ENCODE measurements around the gene MKRN2.

Gene MKRN2, protein sequence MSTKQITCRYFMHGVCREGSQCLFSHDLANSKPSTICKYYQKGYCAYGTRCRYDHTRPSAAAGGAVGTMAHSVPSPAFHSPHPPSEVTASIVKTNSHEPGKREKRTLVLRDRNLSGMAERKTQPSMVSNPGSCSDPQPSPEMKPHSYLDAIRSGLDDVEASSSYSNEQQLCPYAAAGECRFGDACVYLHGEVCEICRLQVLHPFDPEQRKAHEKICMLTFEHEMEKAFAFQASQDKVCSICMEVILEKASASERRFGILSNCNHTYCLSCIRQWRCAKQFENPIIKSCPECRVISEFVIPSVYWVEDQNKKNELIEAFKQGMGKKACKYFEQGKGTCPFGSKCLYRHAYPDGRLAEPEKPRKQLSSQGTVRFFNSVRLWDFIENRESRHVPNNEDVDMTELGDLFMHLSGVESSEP

GRCh38 chr3:12556690-12557472 lies at the start of gene MKRN2:
Gene MKRN2, plus strand, starts transcription at chr3:12557087. Its CDS starts 64 bp downstream, at chr3:12557151.
- H3K9me3 ChIP-seq (ENCODE audit: control insufficient read depth, insufficient read depth, low read length): no peaks in the 10 kb centered on the region
- H3K36me3 ChIP-seq (ENCODE audit: insufficient read depth, low read length): no peaks in the 10 kb centered on the region
- H3K9ac ChIP-seq (ENCODE audit: low read depth, low read length): peak within 1 kb of the TSS; percentile 82
- H3K4me1 ChIP-seq (ENCODE audit: insufficient read depth, low read length): peaks cover 23% of the 10 kb centered on the region

DNA sequence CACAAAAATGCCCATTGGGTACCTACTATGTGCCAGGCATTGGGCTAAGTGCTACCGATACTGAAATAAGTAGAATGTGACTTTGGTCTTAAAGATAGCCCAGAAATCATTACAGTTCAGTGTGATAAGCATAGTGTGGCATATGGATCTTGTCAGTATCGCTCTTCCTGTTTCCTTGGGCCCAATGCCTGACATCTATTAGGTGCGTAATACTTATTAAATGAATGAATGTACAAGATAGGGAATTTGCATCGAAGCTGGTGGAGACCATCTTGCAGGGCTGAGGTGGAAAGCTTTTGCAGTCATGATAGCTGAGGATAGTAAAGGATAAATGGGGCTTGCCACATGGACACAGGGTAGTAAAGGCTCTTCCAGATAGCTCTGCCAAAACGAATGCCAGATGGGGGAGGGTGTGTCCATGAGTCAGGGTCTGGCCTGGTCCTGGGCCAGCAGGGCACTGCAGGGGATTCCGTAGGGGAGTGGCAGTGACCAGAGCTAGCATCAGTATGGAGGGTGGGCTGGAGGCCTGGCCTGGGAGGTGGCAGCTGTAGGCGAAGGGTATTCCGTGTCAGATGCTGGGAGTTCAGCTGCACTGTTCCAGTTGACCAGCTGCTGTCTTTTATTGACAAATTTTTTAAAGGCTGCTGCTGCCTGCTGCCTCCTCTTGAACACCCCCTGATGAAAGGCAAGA lies 49.2 kb upstream of the MKRN2 start:
- peaks cover 4% of the 10 kb centered on the region; the same call in 1 of the 2 replicates for H3K4me1 ChIP-seq (ENCODE audit: insufficient read depth, low read length)
- no peak overlapping the region for H3K9ac ChIP-seq (ENCODE audit: low read depth, low read length)
- peaks cover 20% of the 10 kb centered on the region for H3K36me3 ChIP-seq (ENCODE audit: insufficient read depth, low read length)
- no peaks in the 10 kb centered on the region for H3K9me3 ChIP-seq (ENCODE audit: control insufficient read depth, insufficient read depth, low read length)

DNA sequence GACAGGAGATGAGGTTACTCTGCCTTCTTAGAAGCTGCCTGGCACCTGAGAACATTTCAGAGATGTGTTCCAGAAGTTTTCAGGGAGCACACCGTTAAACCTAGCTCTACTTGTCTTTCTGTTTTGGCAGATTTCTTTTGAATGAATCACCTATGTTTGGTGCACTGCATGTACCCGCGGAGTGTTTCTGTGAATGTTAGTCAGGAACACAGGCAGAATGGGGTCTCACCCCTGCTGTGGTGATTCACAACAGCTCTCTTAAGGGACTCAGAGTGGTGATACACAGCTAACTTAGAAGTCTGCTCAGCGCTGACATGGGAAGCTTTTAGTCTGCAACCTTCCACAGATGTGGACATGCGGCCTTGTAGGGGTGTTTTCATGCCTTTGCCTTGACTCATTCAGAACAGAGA lies 48.6 kb upstream of the MKRN2 start:
- peaks cover 16% of the 10 kb centered on the region for H3K36me3 ChIP-seq (ENCODE audit: insufficient read depth, low read length)
- H3K4me1 ChIP-seq (ENCODE audit: insufficient read depth, low read length): peaks cover 4% of the 10 kb centered on the region; the same call in 1 of the 2 replicates
- no peak overlapping the region for H3K9ac ChIP-seq (ENCODE audit: low read depth, low read length)
- no peaks in the 10 kb centered on the region for H3K9me3 ChIP-seq (ENCODE audit: control insufficient read depth, insufficient read depth, low read length)

GRCh38 chr3:12509466-12509865 lies 47.4 kb upstream of the MKRN2 start:
- Histone ChIP-seq H3K4me1 (ENCODE audit: insufficient read depth, low read length) (peaks cover 4% of the 10 kb centered on the region; the same call in 1 of the 2 replicates), H3K36me3 (ENCODE audit: insufficient read depth, low read length) (peaks cover 5% of the 10 kb centered on the region; the same call in 1 of the 2 replicates), H3K9ac (ENCODE audit: low read depth, low read length) (no peak overlapping the region), H3K9me3 (ENCODE audit: control insufficient read depth, insufficient read depth, low read length) (no peaks in the 10 kb centered on the region)

DNA sequence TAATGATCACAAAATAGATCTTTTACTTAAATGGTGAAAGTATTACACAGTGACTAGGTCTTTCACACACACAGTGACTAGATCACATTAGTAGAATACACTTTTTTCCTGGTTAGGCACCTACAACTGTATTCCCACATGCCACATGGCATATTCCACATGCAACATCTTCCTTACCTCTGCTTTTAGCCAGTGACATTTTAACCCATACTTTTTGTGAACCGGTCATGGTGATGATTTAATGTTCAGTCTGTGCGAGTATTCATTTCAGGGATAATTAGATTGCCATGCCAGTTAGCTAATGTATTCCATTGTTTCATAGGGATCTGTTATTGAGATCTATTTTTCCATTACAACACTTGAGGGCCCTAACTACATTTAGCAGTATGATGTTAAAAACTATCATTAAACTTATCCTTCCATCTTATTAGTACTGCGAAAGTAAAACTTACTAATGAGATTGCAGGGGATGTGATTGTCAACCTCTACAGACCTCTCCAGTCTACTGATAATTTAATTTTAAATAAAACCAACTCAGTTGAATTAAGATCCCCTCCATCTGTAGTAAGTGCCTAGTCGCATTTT lies 44.3 kb upstream of the MKRN2 start:
- no peaks in the 10 kb centered on the region; the same call in 1 of the 2 replicates for H3K36me3 ChIP-seq (ENCODE audit: insufficient read depth, low read length)
- peaks cover 6% of the 10 kb centered on the region; the same call in 1 of the 2 replicates for H3K4me1 ChIP-seq (ENCODE audit: insufficient read depth, low read length)
- H3K9me3 ChIP-seq (ENCODE audit: control insufficient read depth, insufficient read depth, low read length): no peaks in the 10 kb centered on the region; the same call in 1 of the 2 replicates
- no peak overlapping the region for H3K9ac ChIP-seq (ENCODE audit: low read depth, low read length)

DNA sequence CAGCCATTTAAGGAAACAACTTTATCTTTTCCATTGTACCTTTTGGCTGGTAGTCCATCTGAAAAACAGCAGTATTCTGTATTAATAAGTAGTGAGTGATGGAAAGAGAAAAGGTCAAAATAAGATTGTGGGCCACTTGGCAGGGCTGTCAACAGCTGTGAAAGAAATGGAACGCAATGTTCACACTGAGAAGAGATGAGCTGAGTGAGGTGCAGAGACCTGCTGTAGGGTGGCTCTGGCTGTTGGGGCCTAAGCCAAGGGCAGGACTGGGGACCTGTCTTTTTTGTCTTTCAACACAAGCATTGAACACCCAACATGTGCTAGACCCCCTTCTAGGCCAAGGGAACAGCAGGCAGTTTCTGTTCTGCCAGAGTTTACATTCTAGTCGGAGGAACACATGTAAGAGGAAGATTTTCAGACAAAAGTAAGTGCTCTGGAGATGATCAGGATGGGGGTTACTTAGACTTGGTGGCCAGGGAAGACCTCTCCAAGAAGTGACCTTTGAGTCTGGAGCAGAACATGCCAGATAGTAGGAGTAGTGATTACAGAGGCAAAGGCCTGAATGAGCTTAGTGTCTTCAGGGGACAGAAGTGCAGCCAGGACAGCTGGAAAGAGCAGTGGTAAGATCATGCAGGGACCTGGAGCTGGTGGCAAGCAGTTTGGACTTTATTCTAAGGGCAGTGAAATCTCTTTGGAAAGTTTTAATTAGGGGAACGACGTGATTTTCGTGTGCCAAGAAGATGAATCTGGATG lies 43.0 kb upstream of the MKRN2 start:
- Histone ChIP-seq H3K4me1 (ENCODE audit: insufficient read depth, low read length) (peaks cover 5% of the 10 kb centered on the region; the same call in 1 of the 2 replicates), H3K36me3 (ENCODE audit: insufficient read depth, low read length) (no peaks in the 10 kb centered on the region; the same call in 1 of the 2 replicates), H3K9ac (ENCODE audit: low read depth, low read length) (no peak overlapping the region), H3K9me3 (ENCODE audit: control insufficient read depth, insufficient read depth, low read length) (no peaks in the 10 kb centered on the region; the same call in 1 of the 2 replicates)

GRCh38 chr3:12515631-12516030 lies 41.3 kb upstream of the MKRN2 start:
- Histone ChIP-seq H3K4me1 (ENCODE audit: insufficient read depth, low read length) (peaks cover 5% of the 10 kb centered on the region; the same call in 1 of the 2 replicates), H3K9ac (ENCODE audit: low read depth, low read length) (no peak overlapping the region), H3K36me3 (ENCODE audit: insufficient read depth, low read length) (no peaks in the 10 kb centered on the region; the same call in 1 of the 2 replicates), H3K9me3 (ENCODE audit: control insufficient read depth, insufficient read depth, low read length) (no peaks in the 10 kb centered on the region; the same call in 1 of the 2 replicates)

- Histone ChIP-seq H3K9me3 (ENCODE audit: control insufficient read depth, insufficient read depth, low read length) (no peaks in the 10 kb centered on the region; the same call in 1 of the 2 replicates), H3K4me1 (ENCODE audit: insufficient read depth, low read length) (peaks cover 5% of the 10 kb centered on the region; the same call in 1 of the 2 replicates), H3K36me3 (ENCODE audit: insufficient read depth, low read length) (peaks cover 6% of the 10 kb centered on the region; the same call in 1 of the 2 replicates), H3K9ac (ENCODE audit: low read depth, low read length) (no peak overlapping the region)
Measured at GRCh38 chr3:12516873-12517272, 40.0 kb upstream of the MKRN2 start.

DNA sequence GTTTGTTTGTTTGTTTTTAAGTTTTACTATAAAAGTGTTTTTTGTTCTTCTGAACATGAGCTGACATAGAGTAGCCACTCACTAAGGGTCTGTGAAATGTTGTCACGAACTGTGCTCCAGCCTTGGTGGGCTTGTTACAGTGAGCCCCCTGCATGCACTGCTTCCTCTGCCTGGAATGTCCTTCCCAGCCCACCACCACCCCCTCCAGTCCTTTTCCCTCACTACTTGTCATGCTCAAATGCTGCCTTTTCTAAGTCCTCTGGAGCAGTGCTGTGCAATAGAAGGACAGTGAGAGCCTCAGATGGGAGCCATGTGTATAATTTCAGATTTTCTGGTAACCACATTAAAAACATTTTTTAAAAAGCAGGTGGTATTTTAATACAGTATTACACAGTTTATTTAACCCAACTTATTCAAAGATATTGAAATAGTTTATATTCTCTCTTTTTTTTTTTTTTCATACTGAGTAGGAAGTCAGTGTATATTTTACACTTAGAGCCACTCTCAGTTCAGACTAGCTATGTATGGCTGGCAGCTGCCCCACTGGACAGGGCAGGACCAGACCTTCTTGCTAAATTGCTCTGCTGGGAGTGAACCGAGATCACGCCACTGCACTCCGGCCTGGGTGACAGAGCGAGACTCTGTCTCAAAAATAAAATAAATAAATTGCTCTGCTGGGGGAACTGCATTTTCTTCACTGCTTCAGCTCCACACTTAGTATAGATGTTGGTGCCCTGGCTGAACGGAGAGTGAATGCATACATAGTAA lies 38.4 kb upstream of the MKRN2 start:
- no peak overlapping the region for H3K9ac ChIP-seq (ENCODE audit: low read depth, low read length)
- no peaks in the 10 kb centered on the region; the same call in 1 of the 2 replicates for H3K9me3 ChIP-seq (ENCODE audit: control insufficient read depth, insufficient read depth, low read length)
- peaks cover 5% of the 10 kb centered on the region; the same call in 1 of the 2 replicates for H3K4me1 ChIP-seq (ENCODE audit: insufficient read depth, low read length)
- peaks cover 6% of the 10 kb centered on the region; the same call in 1 of the 2 replicates for H3K36me3 ChIP-seq (ENCODE audit: insufficient read depth, low read length)

GRCh38 chr3:12521010-12521409 lies 35.9 kb upstream of the MKRN2 start:
- Histone ChIP-seq H3K4me1 (ENCODE audit: insufficient read depth, low read length) (peaks cover 5% of the 10 kb centered on the region; the same call in 1 of the 2 replicates), H3K9ac (ENCODE audit: low read depth, low read length) (no peak overlapping the region), H3K36me3 (ENCODE audit: insufficient read depth, low read length) (peaks cover 9% of the 10 kb centered on the region), H3K9me3 (ENCODE audit: control insufficient read depth, insufficient read depth, low read length) (no peaks in the 10 kb centered on the region)

- no peak overlapping the region for H3K9ac ChIP-seq (ENCODE audit: low read depth, low read length)
- H3K9me3 ChIP-seq (ENCODE audit: control insufficient read depth, insufficient read depth, low read length): no peaks in the 10 kb centered on the region
- H3K36me3 ChIP-seq (ENCODE audit: insufficient read depth, low read length): peaks cover 9% of the 10 kb centered on the region
- H3K4me1 ChIP-seq (ENCODE audit: insufficient read depth, low read length): peaks cover 2% of the 10 kb centered on the region; the same call in 1 of the 2 replicates
Measured at GRCh38 chr3:12522721-12523120, 34.2 kb upstream of the MKRN2 start.

GRCh38 chr3:12527757-12528143 lies 29.1 kb upstream of the MKRN2 start:
- no peaks in the 10 kb centered on the region for H3K4me1 ChIP-seq (ENCODE audit: insufficient read depth, low read length)
- no peak overlapping the region for H3K9ac ChIP-seq (ENCODE audit: low read depth, low read length)
- H3K36me3 ChIP-seq (ENCODE audit: insufficient read depth, low read length): peaks cover 3% of the 10 kb centered on the region
- H3K9me3 ChIP-seq (ENCODE audit: control insufficient read depth, insufficient read depth, low read length): no peaks in the 10 kb centered on the region

Data from ES-I3 (cell line).